K562 (cell line): Measurements from ENCODE around the gene ADAM8. TPM values are rescaled to one million over a fixed set of nuclear protein-coding genes. Genes with fewer than 3 reads are reported as not detected.

Experiments
- ATAC-seq: fragments of 200-7000 bp; cut with Tn5 transposase; 3 replicates; pipeline ENCODE4 v1.9.1; 2020; ENCODE audit warnings: moderate library complexity
- BruUV-seq: library from RNA; stranded (reverse); fragments of 400-500 nt; replicated peaks from 2 replicates; lab custom pipeline; 2021; lab: Mats Ljungman, UMichigan
- CTCF ChIA-PET: fragments of 300-600 bp; formaldehyde crosslinking; extraction: SDS; loops from one replicate; lab custom pipeline; 2021; ENCODE audit warnings: low intra/inter-chr PET ratio; lab: Yijun Ruan, JAX
- POLR2A ChIA-PET: fragments of 300-600, 350-650 bp; sonication (Branson Sonifier 250); formaldehyde crosslinking; extraction: SDS; loops from one replicate; lab custom pipeline; 2021; ENCODE audit warnings: antibody characterized with exemption, inconsistent platforms; lab: Yijun Ruan, JAX
- DNase-seq, 4 experiments: peaks; one replicate each; pipeline versions ENCODE4 v3.0.0 to v3.0.0-alpha.2; 2011 to 2018; ENCODE audit warnings: low spot score in 3 of 4, mixed read lengths in 3 of 4; ENCODE audit errors: extremely low read depth in 1 of 4
- FAIRE-seq: peaks from 2 replicates; lab custom pipeline; 2011; peaks lifted over from hg19 to GRCh38; lab: Jason Lieb, UNC
- H2AFZ ChIP-seq: 2 replicates; pipeline ENCODE4 v1.6.0; 2011; ENCODE audit warnings: low read depth, low read length, control low read depth, inconsistent platforms
- H3K27ac ChIP-seq: fragments of 200-600 bp; 3 replicates; pipeline ENCODE4 v1.8.0; 2011; ENCODE audit warnings: low read depth, mild to moderate bottlenecking, control low read depth, inconsistent platforms, low read length, moderate library complexity, mixed read lengths; ENCODE audit errors: extremely low read depth
- H3K27me3 ChIP-seq, 2 experiments: fragments of 300-600 bp in 1 of 2; 2 replicates in 1 of 2; 3 replicates in 1 of 2; pipeline versions ENCODE4 v1.6.0 to v1.8.0; 2011; ENCODE audit warnings: inconsistent platforms in 2 of 2, low read length in 2 of 2, mild to moderate bottlenecking in 1 of 2, mixed read lengths in 1 of 2, moderate library complexity in 1 of 2; ENCODE audit not compliant: control insufficient read depth in 2 of 2, insufficient read depth in 2 of 2
- H3K36me3 ChIP-seq: fragments of 300-600 bp; 3 replicates; pipeline ENCODE4 v1.8.0; 2011; ENCODE audit warnings: mild to moderate bottlenecking, low read length, inconsistent platforms; ENCODE audit not compliant: control insufficient read depth, insufficient read depth
- H3K4me1 ChIP-seq, 2 experiments: fragments of 200-600 bp in 1 of 2; replicated peaks in 1 of 2; 2 replicates in 1 of 2; 3 replicates in 1 of 2; pipeline versions ENCODE4 v1.5.1 to v1.8.0; 2011; ENCODE audit warnings: inconsistent platforms in 2 of 2, low read length in 2 of 2, mild to moderate bottlenecking in 1 of 2, mixed read lengths in 1 of 2, moderate library complexity in 1 of 2; ENCODE audit not compliant: control insufficient read depth in 2 of 2, insufficient read depth in 2 of 2
- H3K4me2 ChIP-seq: 2 replicates; pipeline ENCODE4 v1.6.1; 2011; ENCODE audit warnings: low read length, control low read depth, inconsistent platforms, mixed read lengths; ENCODE audit not compliant: insufficient read depth
- H3K4me3 ChIP-seq: fragments of 200-600 bp; sonication (generic), shearing (Covaris generic); 2 replicates; pipeline ENCODE4 v1.5.1; 2016; ENCODE audit warnings: control low read depth, inconsistent platforms
- H3K79me2 ChIP-seq: fragments of 200-600 bp; 3 replicates; pipeline ENCODE4 v1.8.0; 2011; ENCODE audit warnings: low read length, inconsistent platforms; ENCODE audit not compliant: control insufficient read depth, insufficient read depth
- H3K9ac ChIP-seq, 2 experiments: 2 replicates each; pipeline versions ENCODE4 v1.6.0 to v1.6.1; 2011; ENCODE audit warnings: low read depth in 2 of 2, low read length in 2 of 2, control low read depth in 1 of 2, inconsistent platforms in 1 of 2, mild to moderate bottlenecking in 1 of 2, mixed read lengths in 1 of 2; ENCODE audit not compliant: insufficient read depth in 1 of 2
- H3K9me1 ChIP-seq: one replicate; pipeline ENCODE4 v1.6.0; 2011; ENCODE audit warnings: inconsistent platforms, mild to moderate bottlenecking, low read length, moderate library complexity; ENCODE audit not compliant: control insufficient read depth, insufficient read depth
- H3K9me3 ChIP-seq: replicated peaks from 2 replicates; pipeline ENCODE4 v1.5.1; 2011; ENCODE audit warnings: low read depth, low read length, inconsistent platforms; ENCODE audit not compliant: control insufficient read depth, insufficient read depth
- H4K20me1 ChIP-seq: replicated peaks from 2 replicates; pipeline ENCODE4 v1.6.1; 2011; ENCODE audit warnings: low read length, inconsistent platforms, mixed read lengths; ENCODE audit not compliant: control insufficient read depth, insufficient read depth
- ADNP ChIP-seq: fragments of 200-800 bp; sonication (Bioruptor generic); IDR thresholded peaks from 2 replicates; pipeline ENCODE4 v1.6.1; 2016; ENCODE audit warnings: missing genetic modification characterization, missing compliant biosample characterization
- ZNF232 ChIP-seq: sonication (generic); formaldehyde crosslinking; IDR thresholded peaks from 2 replicates; pipeline ENCODE4 v1.8.0; 2022; ENCODE audit warnings: mild to moderate bottlenecking, missing genetic modification reagents
- WGBS: fragments of 100-300 bp; shearing (Covaris generic); methylation state at CpG from one replicate; pipeline ENCODE4 v1.1.6; 2016; ENCODE audit warnings: low coverage, mixed read lengths; ENCODE audit not compliant: insufficient coverage; ENCODE audit errors: missing lambda C conversion rate; 5-methylcytosine and 5-hydroxymethylcytosine counted together
- in situ Hi-C: fragments of 300-500 bp; cut with MboI; formaldehyde crosslinking; loops from 4 replicates; pipeline ENCODE4 v1.15.0; 2018; ENCODE audit warnings: inconsistent platforms, mixed read lengths
- intact Hi-C: fragments of 100-400 bp; cut with micrococcal nuclease; formaldehyde crosslinking; loops from 2 replicates; pipeline ENCODE4 v1.14.2; 2022
- polyA plus RNA-seq, 8 experiments: library from polyadenylated mRNA; depleted of rRNA in 4 of 8; stranded (reverse) in 5 of 8; unstranded in 3 of 8; fragments of >200 nt; fragmentation: Nextera tagmentation in 2 of 8; fragmentation: Illumina TruSeq in 1 of 8; extraction: Ambion mirVana in 2 of 8; extraction: Trizol in 1 of 8; gene quantifications; 2 replicates each; pipeline versions ENCODE4 v1.2.1 to v1.2.3, GENCODE V29; 2011 to 2014; ENCODE audit warnings: inconsistent platforms in 1 of 8, missing spikeins in 1 of 8
- total RNA-seq, 7 experiments: library from RNA; depleted of rRNA in 6 of 7; stranded (reverse); fragments of >200 nt in 6 of 7; fragmentation: Illumina TruSeq in 2 of 7; extraction: Trizol in 2 of 7; gene quantifications; 2 replicates each; pipeline versions ENCODE4 v1.2.1 to v1.2.3, GENCODE V29; 2011 to 2021; ENCODE audit warnings: low replicate concordance in 1 of 7

The ADAM8 gene
- total and polyA plus RNA-seq, 9 of the 15 experiments (the other 6 are each of a cell fraction or from before 2014, with no cell fraction given): 0.07 to 7.0 (median 1.1) TPM

DNA sequence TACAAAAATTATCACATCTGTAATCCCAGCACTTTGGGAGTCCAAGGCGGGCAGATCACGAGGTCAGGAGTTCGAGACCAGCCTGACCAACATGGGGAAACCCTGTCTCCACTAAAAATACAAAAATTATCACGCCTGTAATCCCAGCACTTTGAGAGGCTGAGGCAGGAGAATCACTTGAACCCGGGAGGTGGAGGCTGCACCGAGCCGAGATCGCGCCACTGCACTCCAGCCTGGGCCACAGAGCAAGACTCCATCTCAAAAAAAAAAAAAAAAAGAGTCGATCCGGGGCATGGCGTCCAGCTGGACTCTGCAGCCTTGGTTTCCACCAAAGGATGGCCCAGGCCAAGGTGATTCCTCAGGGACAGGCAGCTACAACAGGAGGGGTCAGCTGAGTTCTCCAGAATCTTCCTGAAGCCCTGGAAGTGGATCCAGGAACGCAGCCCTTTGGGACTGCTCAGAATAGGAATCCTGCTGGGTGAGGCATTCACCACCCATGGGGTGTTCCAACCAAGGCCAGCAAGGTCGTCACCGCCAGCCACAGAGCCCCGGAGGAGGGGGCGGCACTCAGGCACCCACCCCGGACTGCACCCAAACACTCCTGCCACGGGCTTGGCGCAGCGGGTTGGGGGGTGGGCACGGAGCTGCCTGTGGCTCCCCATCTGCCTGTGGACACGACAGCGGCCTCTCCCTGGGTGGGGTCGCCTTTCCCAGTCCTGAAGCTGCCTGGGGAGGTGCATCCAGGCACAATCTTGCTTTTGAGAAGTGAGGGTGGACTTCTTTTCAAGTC is 58.7 kb downstream of the ADAM8 start:
- ATAC-seq (no peak), DNase-seq (no peak), FAIRE-seq (no peak)
- H3K36me3 ChIP-seq: no peaks in the 10 kb centered on the region
- BruUV-seq: no TSS peak
- H3K27ac ChIP-seq: no peak overlapping the region
- TF ChIP-seq ADNP (tag) (peak; percentile 86), ZNF232 (no peak)
- CTCF ChIA-PET: no interaction called here
- 37% methylated on average over 15 of the region's 25 CpGs for WGBS
- no peaks in the 10 kb centered on the region for H3K9me3 ChIP-seq
- POLR2A ChIA-PET: interaction anchor here (0.6 to 1.3 kb wide), 3 partner anchors 17 to 61 kb away, joined by 3 to 4 read pairs (median 3); no protein-coding TSS in a partner anchor
- no peak overlapping the region for H3K9ac ChIP-seq
- H2AFZ ChIP-seq: no peak overlapping the region
- in situ Hi-C loops (no loop called here), intact Hi-C loops (no loop called here)
- no peak overlapping the region for H3K4me3 ChIP-seq
- H3K4me2 ChIP-seq: no peak overlapping the region
- no peaks in the 10 kb centered on the region for H3K9me1 ChIP-seq
- no peaks in the 10 kb centered on the region for H3K79me2 ChIP-seq
- H4K20me1 ChIP-seq: no peaks in the 10 kb centered on the region
- H3K27me3 ChIP-seq: peaks cover 5 to 45% of the 10 kb centered on the region in 2 experiments
- peaks cover 0 to 50% of the 10 kb centered on the region in 2 experiments; a peak in 2 of 5 replicates for H3K4me1 ChIP-seq

DNA sequence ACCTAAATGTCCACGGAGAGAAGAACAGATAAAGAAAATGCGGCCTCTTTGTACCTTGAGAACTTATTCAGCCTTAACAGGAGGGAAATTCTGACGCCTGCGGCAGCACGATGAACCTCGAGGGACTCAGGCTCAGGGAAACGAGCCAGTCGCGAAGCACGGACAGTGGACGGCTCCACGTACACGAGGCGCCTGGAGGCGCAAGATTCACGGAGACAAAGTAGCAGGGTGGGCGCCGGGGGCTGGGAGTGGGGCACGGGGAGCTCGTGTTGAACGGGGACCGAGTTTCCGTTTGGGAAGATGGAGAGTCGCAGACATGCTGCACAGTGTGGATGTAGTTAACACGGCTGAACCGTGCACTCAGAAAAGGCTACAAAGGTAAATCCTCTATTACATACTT is 59.9 kb downstream of the ADAM8 start:
- POLR2A ChIA-PET: interaction anchor here (1.0 to 1.3 kb wide), 2 partner anchors 15 to 62 kb away, joined by 3 to 4 read pairs; no protein-coding TSS in a partner anchor

More for the DNA sequence above, 59.9 kb downstream of the ADAM8 start:
- FAIRE-seq (no peak), DNase-seq (no peak), ATAC-seq (peak; percentile 37; the same call in 2 of the 3 replicates)
- Histone ChIP-seq H3K36me3 (no peaks in the 10 kb centered on the region), H3K4me1 (peaks cover 0 to 55% of the 10 kb centered on the region in 2 experiments; a peak in 2 of 5 replicates), H3K9me3 (no peaks in the 10 kb centered on the region), H3K4me2 (no peak overlapping the region), H4K20me1 (no peaks in the 10 kb centered on the region), H3K79me2 (no peaks in the 10 kb centered on the region), H3K9me1 (no peaks in the 10 kb centered on the region), H3K9ac (no peak overlapping the region), H3K27ac (no peak overlapping the region), H3K4me3 (no peak overlapping the region), H3K27me3 (peaks cover 5 to 54% of the 10 kb centered on the region in 2 experiments), H2AFZ (peak overlapping the region; percentile 51; the same call in 1 of the 2 replicates)
- in situ Hi-C loops (no loop called here), intact Hi-C loops (no loop called here)
- WGBS: 25% methylated on average over 8 of the region's 26 CpGs
- no TSS peak for BruUV-seq
- CTCF ChIA-PET: no interaction called here
